Testis (tissue), 3 donors: Measurements from ENCODE around the gene NCSTN. TPM values are rescaled to one million over a fixed set of nuclear protein-coding genes. Genes with fewer than 3 reads are reported as not detected.

ENCODE experiments used
- DNase-seq: peaks from one replicate; pipeline ENCODE4 v3.0.0-alpha.2; 2019
- H3K27ac ChIP-seq, 2 donors: fragments of 200-600 bp; sonication (generic); one replicate each; pipeline ENCODE4 v1.5.1; 2019
- H3K27me3 ChIP-seq: fragments of 200-600 bp; sonication (generic); one replicate; pipeline ENCODE4 v1.5.1; 2019
- H3K36me3 ChIP-seq: fragments of 200-600 bp; sonication (generic); one replicate; pipeline ENCODE4 v1.5.1; 2017; ENCODE audit warnings: low read depth; ENCODE audit errors: missing control alignments
- H3K4me1 ChIP-seq: fragments of 200-600 bp; sonication (generic); one replicate; pipeline ENCODE4 v1.5.1; 2019
- H3K4me3 ChIP-seq, 2 donors: fragments of 200-600 bp; sonication (generic); one replicate each; pipeline ENCODE4 v1.5.1; 2017 to 2019
- H3K9me3 ChIP-seq: fragments of 200-600 bp; sonication (generic); one replicate; pipeline ENCODE4 v1.5.1; 2017
- POLR2A ChIP-seq: fragments of 450-650 bp; IDR thresholded peaks from one replicate; pipeline ENCODE4 v1.6.1; 2017; ENCODE audit warnings: antibody characterized with exemption, mild to moderate bottlenecking, moderate library complexity
- WGBS, 2 donors: methylation state at CpG; one replicate each; pipeline ENCODE4 v1.1.5; 2018; 5-methylcytosine and 5-hydroxymethylcytosine counted together
- intact Hi-C: fragments of 100-400 bp; cut with DNase I; formaldehyde crosslinking; loops from one replicate; pipeline ENCODE4 v1.15.1; 2023; ENCODE audit warnings: low total_unique reads
- polyA plus RNA-seq: library from polyadenylated mRNA; stranded (reverse); fragments of 350-450 nt; fragmentation: Illumina TruSeq; extraction: RNeasy Lipid Tissue Mini Kit (QIAGEN cat#74804); gene quantifications from one replicate; pipeline ENCODE4 v1.2.3, GENCODE V29; 2014; ENCODE audit warnings: low read depth, low replicate concordance; ENCODE audit not compliant: insufficient read depth
- total RNA-seq, 2 donors: library from RNA; depleted of rRNA; stranded (reverse); fragments of >200 nt; gene quantifications; one replicate each; pipeline ENCODE4 v1.2.3, GENCODE V29; 2016
- TF ChIP-seq, protein P1 (sequence below), 3 experiments: fragments of 450-650 bp in 2 of 3; fragments of 200-600 bp in 1 of 3; sonication (generic) in 1 of 3; IDR thresholded peaks; one replicate each; pipeline ENCODE4 v1.5.1; 2016 to 2019; ENCODE audit warnings: antibody characterized with exemption in 3 of 3, mild to moderate bottlenecking in 2 of 3, moderate library complexity in 1 of 3

The NCSTN gene
- total and polyA plus RNA-seq, 3 donors from 2014 or later, result 109 to 115 (median 112) TPM

GRCh38 chr1:160370561-160371345 is 27.6 kb downstream of the NCSTN start:
- peaks cover 10% of the 10 kb centered on the region for H3K4me1 ChIP-seq
- WGBS, 2 donors, result 22 to 57% methylated on average over 7 to 24 of the region's 42 CpGs
- H3K27ac ChIP-seq, result no peak overlapping the region
- DNase-seq, result no peak
- no peaks in the 10 kb centered on the region for H3K27me3 ChIP-seq
- TF ChIP-seq, protein P1, sequence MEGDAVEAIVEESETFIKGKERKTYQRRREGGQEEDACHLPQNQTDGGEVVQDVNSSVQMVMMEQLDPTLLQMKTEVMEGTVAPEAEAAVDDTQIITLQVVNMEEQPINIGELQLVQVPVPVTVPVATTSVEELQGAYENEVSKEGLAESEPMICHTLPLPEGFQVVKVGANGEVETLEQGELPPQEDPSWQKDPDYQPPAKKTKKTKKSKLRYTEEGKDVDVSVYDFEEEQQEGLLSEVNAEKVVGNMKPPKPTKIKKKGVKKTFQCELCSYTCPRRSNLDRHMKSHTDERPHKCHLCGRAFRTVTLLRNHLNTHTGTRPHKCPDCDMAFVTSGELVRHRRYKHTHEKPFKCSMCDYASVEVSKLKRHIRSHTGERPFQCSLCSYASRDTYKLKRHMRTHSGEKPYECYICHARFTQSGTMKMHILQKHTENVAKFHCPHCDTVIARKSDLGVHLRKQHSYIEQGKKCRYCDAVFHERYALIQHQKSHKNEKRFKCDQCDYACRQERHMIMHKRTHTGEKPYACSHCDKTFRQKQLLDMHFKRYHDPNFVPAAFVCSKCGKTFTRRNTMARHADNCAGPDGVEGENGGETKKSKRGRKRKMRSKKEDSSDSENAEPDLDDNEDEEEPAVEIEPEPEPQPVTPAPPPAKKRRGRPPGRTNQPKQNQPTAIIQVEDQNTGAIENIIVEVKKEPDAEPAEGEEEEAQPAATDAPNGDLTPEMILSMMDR (IDR thresholded peaks at IDR 0.05), result no peak
- TF ChIP-seq POLR2A, result no peak
- peak overlapping the region in 1 of 2 donors; percentile 38 for H3K4me3 ChIP-seq
- no peaks in the 10 kb centered on the region for H3K9me3 ChIP-seq
- intact Hi-C loops, result no loop called here
- H3K36me3 ChIP-seq, result no peaks in the 10 kb centered on the region

DNA sequence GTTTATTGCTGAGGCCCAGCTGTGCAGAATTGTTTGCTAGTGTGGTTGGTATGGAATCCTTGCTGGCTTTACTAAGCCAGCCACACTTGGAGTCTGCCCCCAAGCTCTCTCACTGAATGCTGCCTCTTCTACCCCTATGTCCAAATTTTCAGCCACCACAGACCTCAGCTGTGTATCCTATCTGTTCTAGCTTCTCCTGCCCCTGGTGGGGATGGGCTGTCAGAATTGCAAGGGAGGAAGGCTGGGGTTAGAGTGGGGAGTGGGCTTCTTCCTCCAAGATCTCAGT is 28.1 kb downstream of the NCSTN start:
- Histone ChIP-seq H3K4me3 (peak overlapping the region in 1 of 2 donors; percentile 38), H3K9me3 (no peaks in the 10 kb centered on the region), H3K36me3 (no peaks in the 10 kb centered on the region), H3K27me3 (no peaks in the 10 kb centered on the region), H3K27ac (no peak overlapping the region), H3K4me1 (peaks cover 16% of the 10 kb centered on the region)
- TF ChIP-seq, protein P1 (IDR thresholded peaks at IDR 0.05), result no peak
- intact Hi-C loops, result no loop called here
- DNase-seq, result no peak

DNA sequence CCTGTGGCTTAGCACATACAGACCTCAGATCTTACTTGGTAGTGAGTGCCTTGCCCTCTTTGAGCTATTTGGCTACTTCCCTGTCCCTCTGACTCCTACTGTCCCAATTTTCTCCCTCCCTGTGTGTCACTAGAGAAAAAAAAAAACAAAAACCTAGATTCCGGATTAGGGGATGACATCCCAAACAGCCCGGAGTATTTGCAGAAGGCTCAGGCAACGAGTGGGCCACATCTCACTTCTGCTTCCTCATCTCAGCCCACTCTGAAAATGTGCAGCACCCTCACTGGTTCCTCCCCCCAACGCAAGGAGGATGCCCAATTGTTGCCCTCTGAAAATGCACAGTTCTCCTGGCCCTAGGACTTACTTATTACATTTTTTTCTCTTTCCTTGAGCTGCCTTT is 28.6 kb downstream of the NCSTN start:
- no peaks in the 10 kb centered on the region for H3K36me3 ChIP-seq
- TF ChIP-seq, protein P1 (IDR thresholded peaks at IDR 0.05), result no peak
- TF ChIP-seq POLR2A, result no peak
- H3K27me3 ChIP-seq, result no peaks in the 10 kb centered on the region
- no peaks in the 10 kb centered on the region for H3K9me3 ChIP-seq
- 77 to 80% methylated on average over 4 of the region's 4 CpGs for WGBS, 2 donors
- no peak overlapping the region for H3K27ac ChIP-seq
- no peak for DNase-seq
- intact Hi-C loops, result no loop called here
- H3K4me3 ChIP-seq, result no peak overlapping the region
- peaks cover 18% of the 10 kb centered on the region for H3K4me1 ChIP-seq

- 88 to 98% methylated on average over 4 of the region's 4 CpGs for WGBS, 2 donors
- H3K27me3 ChIP-seq, result no peaks in the 10 kb centered on the region
- DNase-seq, result no peak
- peaks cover 18% of the 10 kb centered on the region for H3K4me1 ChIP-seq
- no peaks in the 10 kb centered on the region for H3K36me3 ChIP-seq
- no peak overlapping the region for H3K27ac ChIP-seq
- intact Hi-C loops, result no loop called here
- no peaks in the 10 kb centered on the region for H3K9me3 ChIP-seq
- TF ChIP-seq POLR2A, result no peak
- TF ChIP-seq, protein P1 (IDR thresholded peaks at IDR 0.05), result no peak
- H3K4me3 ChIP-seq, result no peak overlapping the region
Measured at GRCh38 chr1:160373696-160374095, 30.5 kb downstream of the NCSTN start.
